Stimulated activated CD8-positive, alpha-beta memory T cell treated with anti-CD3 and anti-CD28 coated beads, Interleukin-7, amount 100 ng/mL, for 4 hours (primary cell): ENCODE data around the gene RNFT2.
"Not testable (repeated sequence)": the region's sequence is repeated elsewhere in the genome, so short reads cannot be mapped to it uniquely, and the experiment has no call there.

Experiments used
- DNase-seq, 2 donors: peaks; one replicate each; pipeline ENCODE4 v3.0.0-alpha.2; 2020; ENCODE audit warnings: low read depth in 2 of 2

Gene RNFT2

DNA sequence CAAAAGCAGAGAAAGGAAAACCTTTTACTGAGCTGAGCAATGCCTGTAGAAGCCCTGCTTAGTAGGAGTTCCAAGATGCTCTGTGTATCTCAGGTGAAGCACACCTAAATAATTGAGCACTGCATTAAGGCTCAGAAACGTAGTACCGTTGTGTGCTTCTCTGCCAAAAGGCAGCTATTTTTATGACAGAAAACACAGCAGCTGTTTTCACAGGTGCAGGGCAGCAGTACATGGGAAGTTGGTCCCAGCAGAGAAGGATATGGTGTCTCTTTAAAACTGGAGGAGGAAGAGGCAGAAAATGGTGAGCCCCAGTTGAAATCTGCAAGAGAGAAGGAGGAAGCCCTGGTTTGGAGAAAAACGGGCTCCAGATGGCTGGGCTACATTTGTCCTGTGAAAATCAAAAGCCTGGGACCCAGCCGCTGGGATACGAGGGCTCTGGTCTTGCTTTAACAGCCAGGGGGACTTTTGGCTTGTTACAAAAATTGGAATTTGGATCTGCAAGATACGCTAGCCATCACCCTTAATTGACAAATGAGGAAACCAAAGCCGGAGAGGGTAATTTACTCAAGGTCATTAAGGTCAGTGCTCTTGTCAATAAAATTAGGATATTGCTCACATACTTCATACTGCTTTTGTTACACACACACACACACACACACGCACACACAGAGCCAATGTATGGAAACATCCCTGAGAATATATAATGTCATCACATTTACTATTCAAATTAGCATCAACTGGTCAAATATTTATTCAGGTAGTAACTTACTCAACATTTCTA lies 27.6 kb upstream of the RNFT2 start:
- DNase-seq: no peak

DNA sequence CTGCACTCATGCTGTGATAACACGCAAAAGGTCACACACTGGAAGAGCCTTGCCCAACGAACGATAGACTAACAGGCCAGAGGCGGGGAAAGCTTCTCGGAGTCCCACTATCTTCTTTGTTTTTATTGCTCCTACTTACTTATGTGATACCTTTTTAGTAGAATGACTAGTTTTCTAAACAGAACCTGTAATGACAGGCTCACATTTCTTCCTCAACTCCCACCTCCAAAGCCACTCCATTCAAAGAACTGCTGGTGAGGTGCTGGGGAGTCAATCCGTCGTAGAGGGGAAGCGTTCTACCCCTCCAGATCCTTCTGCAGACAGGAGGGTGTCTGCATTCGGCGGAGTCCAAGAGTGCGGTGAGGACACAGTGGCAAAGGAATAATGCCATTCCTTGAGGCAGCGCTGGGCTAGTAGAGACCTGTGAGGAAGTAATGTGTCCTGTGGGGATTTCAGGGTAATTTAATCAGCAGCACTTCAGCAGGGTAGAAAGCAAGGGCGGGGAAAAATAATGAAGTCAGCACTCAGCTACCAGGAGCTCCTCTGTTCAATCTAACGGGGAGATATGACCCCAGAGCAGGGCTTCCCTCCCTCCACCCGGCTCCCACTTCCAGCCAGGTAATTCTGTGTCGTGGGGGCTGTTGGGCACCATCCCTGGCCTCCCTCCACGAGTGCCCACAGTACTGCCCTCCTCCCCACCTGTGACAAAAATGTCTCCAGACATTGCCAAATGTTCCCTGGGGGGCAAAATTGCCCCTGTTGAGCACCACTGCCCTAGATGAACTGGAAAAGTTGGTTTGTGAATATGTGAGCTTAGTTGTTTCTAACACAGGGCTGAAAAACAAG lies 25.4 kb upstream of the RNFT2 start:
- no peak for DNase-seq

- no peak for DNase-seq
Measured at GRCh38 chr12:116713527-116713926, 24.6 kb upstream of the RNFT2 start.

- no peak for DNase-seq
Measured at GRCh38 chr12:116714175-116714574, 23.9 kb upstream of the RNFT2 start.

DNA sequence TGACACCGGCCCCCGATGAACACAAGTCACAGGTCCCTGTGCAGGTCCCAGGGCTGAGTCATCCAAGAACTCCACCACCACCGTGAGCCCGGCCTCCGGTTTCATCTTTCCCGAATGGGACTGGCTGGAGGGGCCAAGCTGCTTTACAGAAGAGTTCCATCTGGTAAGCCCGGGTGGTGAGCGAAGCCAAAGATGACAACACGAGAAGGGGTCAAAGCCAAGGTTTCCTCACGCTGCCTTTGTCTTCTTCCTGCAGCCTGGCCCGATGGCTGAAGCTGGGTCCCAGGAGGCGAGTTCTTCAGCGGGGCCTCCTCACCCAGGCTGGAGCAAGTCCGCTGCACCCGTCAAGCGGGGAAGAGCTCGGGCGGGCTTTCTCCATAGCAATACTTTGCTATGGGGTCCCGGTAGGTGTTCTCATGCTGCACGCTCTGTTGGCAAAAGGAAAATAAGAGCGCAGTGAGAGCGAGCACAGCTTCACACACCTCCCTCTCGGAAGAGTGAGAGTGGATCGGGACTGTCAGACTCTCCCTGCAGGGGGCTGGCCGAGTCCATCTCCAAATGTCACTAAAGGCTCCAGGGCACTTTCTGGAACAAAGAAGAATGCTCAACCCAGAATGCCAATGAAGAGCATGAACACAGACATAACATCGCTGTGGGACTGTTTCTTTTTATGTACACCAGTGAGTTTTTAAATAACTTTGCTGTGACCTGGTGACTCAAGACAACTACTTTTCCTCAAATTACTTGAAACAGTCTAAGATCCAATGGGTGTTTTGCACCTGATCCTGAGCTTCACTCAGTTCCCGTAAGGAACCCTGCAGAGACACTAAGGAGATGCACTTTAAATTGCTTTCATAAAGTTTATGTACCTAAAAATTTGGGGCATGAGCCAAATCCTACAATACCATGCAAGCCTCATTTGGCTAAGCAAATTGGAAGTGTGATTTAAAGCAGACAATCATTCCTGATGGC lies 20.4 kb upstream of the RNFT2 start:
- DNase-seq: no peak

DNA sequence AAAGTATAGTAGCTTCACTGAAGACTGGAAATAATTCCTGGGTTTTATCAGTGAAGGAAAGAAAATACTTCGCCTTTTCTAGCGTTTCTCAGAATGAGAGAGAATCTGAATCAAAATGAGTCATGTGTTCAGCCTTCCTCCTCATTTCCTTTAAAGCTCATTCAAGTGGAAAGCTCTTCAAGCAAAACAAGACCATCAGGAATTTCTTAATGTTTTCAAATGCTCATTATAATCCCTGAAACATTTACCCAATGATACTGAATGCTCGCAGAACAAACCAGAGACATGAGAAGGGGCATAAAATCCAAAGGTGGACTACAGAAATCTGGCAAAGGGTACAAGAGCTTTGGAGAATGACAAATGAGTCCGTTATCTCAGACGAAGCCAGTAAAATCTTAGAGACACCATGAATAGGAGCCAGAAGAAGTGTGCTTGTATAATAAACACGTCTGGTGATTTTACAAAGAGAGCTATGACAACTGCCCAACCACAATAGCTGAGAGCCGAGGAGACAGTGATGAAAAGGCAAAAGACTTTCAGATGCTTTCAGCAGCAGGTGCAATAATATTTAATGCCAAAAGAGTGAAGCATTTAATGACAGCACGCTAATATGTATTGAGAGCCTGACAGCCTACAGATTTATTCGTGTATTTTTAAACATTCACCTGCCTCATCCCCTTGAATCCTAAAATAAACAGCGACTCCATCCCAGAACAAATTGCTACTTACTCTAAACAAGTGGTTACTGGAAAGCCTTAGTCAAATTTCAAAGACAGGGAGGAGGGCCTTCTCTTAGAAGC lies 19.3 kb upstream of the RNFT2 start:
- no peak for DNase-seq

DNA sequence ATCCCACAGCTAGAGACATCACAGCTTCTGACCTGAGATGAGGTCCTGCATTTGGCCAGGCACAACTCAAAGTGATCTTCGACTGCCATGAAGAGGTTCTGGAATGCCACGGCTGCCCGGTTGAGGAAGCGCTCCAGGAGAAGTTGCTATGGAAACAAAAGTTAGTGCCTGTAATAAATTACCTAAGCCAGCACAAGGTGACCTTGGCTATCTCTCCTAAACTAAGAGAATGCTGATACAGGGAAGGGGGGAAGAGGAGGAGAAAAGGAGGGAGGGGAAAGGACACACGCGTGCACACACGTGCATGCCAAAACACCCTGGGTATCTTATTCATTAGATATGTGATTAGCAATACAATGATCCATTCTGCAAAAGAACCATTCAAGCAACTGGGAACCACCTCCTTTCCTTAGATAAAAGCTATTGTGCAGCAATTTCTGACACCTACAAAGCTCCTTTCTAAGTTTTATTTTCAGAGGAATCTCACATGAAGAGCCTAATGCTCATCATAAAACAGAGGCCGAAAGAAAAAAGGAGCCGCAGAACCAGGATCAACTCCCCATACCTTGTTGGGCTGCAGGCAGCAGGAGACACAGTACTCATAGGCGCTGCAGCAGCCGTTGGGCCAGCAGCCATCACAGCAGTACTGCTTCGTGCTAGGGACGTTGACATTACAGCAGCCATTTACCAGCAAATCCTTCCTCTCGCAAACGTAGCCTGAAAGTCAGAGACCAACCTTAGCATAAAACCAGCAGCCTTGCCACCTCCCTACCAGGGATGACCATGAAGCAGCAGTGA lies 18.2 kb upstream of the RNFT2 start:
- DNase-seq: no peak

GRCh38 chr12:116722245-116722644 lies 15.9 kb upstream of the RNFT2 start:
- no peak for DNase-seq

GRCh38 chr12:116726694-116727093 lies 11.4 kb upstream of the RNFT2 start:
- no peak for DNase-seq

GRCh38 chr12:116727261-116727660 lies 10.9 kb upstream of the RNFT2 start:
- DNase-seq: no peak

DNA sequence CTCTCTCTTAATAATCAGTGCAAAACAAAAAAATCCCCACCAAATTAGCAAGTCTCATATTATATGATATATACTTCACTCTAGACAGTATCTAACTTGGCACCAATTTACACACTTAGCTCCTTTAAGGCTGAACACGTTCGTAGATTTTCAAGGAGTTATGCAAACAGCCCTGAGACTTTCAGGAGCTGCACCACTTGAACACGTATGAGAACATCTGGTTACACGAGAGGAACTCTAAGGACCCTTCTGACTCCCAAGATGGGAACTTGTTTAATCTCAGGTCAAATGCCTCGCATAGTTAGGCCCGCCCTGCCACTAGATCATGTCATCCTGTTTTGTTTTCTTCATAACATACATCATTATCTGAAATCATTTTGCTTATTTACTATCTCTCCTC lies 10.2 kb upstream of the RNFT2 start:
- no peak for DNase-seq

GRCh38 chr12:116731801-116732200 lies 6.3 kb upstream of the RNFT2 start:
- DNase-seq: no peak

DNA sequence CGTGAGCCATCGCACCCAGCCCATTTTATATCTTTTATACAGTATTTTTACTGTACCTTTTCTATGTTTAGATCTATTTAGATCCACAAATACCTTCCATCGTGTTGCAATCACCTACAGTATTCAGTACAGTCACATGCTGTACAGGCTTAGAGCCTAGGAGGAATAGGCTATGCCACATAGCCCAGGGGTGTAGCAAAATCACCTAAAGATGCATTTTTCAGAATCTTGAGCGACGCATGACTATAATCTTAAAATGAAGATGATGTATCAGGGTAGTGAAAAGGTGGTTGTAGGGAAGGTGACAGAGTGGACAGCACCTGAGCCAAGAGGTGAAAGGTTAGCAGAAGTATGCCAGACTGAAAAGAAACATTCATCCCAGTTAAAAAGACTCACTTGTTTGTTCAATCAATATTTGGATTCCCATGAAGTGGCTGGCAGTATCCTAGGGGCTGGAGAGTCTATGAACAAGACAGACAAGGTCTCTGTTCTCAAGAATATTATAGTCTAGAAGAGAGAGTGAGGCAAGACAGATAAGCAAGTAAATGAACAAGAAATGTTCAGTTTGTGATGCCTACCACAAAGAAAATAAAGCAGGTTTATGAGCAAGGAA lies 3.9 kb upstream of the RNFT2 start:
- DNase-seq: no peak

GRCh38 chr12:116735084-116735483 lies 3.0 kb upstream of the RNFT2 start:
- DNase-seq: no peak

DNA sequence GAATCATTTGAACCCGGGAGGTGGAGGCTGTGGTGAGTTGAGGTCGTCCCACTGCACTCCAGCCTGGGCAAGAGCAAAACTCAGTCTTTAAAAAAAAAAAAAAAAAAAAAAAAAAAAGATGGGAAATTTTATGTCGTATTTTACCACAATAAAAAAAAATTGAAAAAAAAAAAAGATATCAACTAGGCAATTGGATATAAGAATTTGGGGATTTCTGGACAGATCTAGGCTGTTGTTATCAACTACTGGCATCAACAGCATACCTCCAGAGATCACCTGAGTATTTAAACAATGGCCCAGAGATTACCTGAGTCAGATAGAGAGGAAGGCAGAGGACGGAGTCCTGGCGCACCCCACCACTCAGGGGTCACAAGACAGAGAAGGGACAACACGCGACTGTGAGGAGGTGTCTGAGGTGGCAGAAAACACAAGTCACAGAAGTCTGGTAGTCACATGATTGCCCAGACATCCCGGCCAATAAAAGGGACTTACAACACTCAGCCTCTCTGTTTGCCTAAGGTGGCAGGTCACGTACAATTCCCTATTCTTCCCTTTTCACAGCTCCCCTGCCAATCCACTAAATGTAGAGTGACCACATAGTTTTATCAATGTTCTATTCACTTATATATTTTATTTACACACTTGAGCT lies 2.0 kb upstream of the RNFT2 start:
- DNase-seq: no peak

GRCh38 chr12:116736962-116737773 lies 947 bp upstream of the RNFT2 start:
- peak in 1 of 2 donors; percentile 2 for DNase-seq

- DNase-seq: no peak
Measured at GRCh38 chr12:116739381-116739887, 1.3 kb downstream of the RNFT2 start.

GRCh38 chr12:116742787-116743186 lies 4.7 kb downstream of the RNFT2 start:
- DNase-seq: not testable (repeated sequence)
